ENCODE results near the gene SORCS1. TPM values are rescaled to one million over a fixed set of nuclear protein-coding genes. Genes with fewer than 3 reads are reported as not detected.
"Not testable (repeated sequence)": the region's sequence is repeated elsewhere in the genome, so short reads cannot be mapped to it uniquely, and the experiment has no call there.

SORCS1 gene
- total RNA-seq, 1 experiment from 2014 or later, result not detected

DNA sequence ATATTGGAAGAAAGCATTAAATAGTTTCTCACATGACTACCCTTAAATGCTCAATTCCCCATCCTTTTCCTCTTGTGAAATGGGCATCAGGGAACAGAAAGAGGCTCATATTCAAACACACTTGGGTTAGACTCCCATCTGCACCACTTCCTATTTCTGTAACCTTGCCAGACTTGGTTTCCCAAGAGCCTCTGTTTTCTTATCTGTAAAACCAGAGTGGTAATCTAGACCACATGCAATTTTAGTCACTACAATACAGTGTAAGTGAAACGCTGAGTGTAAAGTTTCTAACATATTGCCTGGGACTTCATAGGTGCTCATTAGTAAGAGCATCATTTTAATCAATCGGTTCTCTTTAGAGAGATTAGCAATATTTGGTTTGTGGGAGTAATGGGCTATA, 136.3 kb downstream of the SORCS1 start:
- Histone ChIP-seq H3K4me1 (no peaks in the 10 kb centered on the region), H3K4me3 (ENCODE audit: low read depth, low read length) (no peak overlapping the region), H3K36me3 (ENCODE audit: control insufficient read depth, insufficient read depth, low read length) (no peaks in the 10 kb centered on the region), H3K27me3 (replicated peaks; ENCODE audit: control insufficient read depth, insufficient read depth, low read length) (no peaks in the 10 kb centered on the region), H3K9me3 (no peaks in the 10 kb centered on the region)
- Mint-ChIP-seq H3K4me3 (ENCODE audit: unreplicated experiment) (no peak overlapping the region), H3K27ac (ENCODE audit: unreplicated experiment) (no peak overlapping the region), H3K9me3 (ENCODE audit: unreplicated experiment) (no peaks in the 10 kb centered on the region), H3K27me3 (ENCODE audit: insufficient read depth, unreplicated experiment) (peaks cover 3% of the 10 kb centered on the region), H3K4me1 (ENCODE audit: low read depth, unreplicated experiment) (no peaks in the 10 kb centered on the region), H3K36me3 (ENCODE audit: insufficient read depth, unreplicated experiment) (no peaks in the 10 kb centered on the region)
- intact Hi-C loops (cut with micrococcal nuclease; ENCODE audit: unreplicated experiment), result no loop called here
- ChIA-PET POLR2A (no interaction called here), CTCF (no interaction called here)
- DNase-seq, result no peak
- TF ChIP-seq, protein P1, sequence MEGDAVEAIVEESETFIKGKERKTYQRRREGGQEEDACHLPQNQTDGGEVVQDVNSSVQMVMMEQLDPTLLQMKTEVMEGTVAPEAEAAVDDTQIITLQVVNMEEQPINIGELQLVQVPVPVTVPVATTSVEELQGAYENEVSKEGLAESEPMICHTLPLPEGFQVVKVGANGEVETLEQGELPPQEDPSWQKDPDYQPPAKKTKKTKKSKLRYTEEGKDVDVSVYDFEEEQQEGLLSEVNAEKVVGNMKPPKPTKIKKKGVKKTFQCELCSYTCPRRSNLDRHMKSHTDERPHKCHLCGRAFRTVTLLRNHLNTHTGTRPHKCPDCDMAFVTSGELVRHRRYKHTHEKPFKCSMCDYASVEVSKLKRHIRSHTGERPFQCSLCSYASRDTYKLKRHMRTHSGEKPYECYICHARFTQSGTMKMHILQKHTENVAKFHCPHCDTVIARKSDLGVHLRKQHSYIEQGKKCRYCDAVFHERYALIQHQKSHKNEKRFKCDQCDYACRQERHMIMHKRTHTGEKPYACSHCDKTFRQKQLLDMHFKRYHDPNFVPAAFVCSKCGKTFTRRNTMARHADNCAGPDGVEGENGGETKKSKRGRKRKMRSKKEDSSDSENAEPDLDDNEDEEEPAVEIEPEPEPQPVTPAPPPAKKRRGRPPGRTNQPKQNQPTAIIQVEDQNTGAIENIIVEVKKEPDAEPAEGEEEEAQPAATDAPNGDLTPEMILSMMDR (IDR thresholded peaks at IDR 0.05; ENCODE audit: insufficient read depth in 1 of 2, low read depth in 1 of 2, low read length in 1 of 2, severe bottlenecking in 1 of 2, unreplicated experiment in 1 of 2), result no peak
- BruUV-seq (replicated peaks), result no TSS peak

DNA sequence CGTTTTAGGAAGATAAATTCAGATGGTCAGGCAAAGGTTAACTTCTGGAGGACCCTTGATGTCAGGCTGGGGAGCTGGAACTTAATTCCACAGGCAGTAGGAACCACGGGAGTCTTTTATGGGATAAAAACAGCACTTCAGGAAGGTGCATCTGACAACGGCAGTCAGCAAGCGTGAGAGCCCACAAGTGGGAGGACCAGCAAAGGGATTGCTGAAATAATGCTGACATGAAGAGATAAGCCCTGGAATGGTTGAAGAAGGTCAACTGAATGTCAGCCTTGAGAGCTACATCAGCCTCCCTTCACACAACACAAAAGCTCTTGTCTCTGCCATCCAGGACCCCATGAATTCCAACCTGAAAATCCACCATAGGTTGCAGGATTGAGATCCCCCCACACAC, 138.8 kb downstream of the SORCS1 start:
- Histone ChIP-seq H3K9me3 (no peaks in the 10 kb centered on the region), H3K27me3 (replicated peaks; ENCODE audit: control insufficient read depth, insufficient read depth, low read length) (no peaks in the 10 kb centered on the region), H3K4me3 (ENCODE audit: low read depth, low read length) (no peak overlapping the region), H3K36me3 (ENCODE audit: control insufficient read depth, insufficient read depth, low read length) (no peaks in the 10 kb centered on the region), H3K4me1 (no peaks in the 10 kb centered on the region)
- Mint-ChIP-seq H3K9me3 (ENCODE audit: unreplicated experiment) (no peaks in the 10 kb centered on the region), H3K27ac (ENCODE audit: unreplicated experiment) (no peak overlapping the region), H3K27me3 (ENCODE audit: insufficient read depth, unreplicated experiment) (peaks cover 3% of the 10 kb centered on the region), H3K4me1 (ENCODE audit: low read depth, unreplicated experiment) (no peaks in the 10 kb centered on the region), H3K36me3 (ENCODE audit: insufficient read depth, unreplicated experiment) (no peaks in the 10 kb centered on the region), H3K4me3 (ENCODE audit: unreplicated experiment) (no peak overlapping the region)
- DNase-seq, result no peak
- ChIA-PET CTCF (no interaction called here), POLR2A (no interaction called here)
- intact Hi-C loops (cut with micrococcal nuclease; ENCODE audit: unreplicated experiment), result no loop called here
- no TSS peak for BruUV-seq (replicated peaks)
- TF ChIP-seq, protein P1 (IDR thresholded peaks at IDR 0.05; ENCODE audit: insufficient read depth in 1 of 2, low read depth in 1 of 2, low read length in 1 of 2, severe bottlenecking in 1 of 2, unreplicated experiment in 1 of 2), result no peak

DNA sequence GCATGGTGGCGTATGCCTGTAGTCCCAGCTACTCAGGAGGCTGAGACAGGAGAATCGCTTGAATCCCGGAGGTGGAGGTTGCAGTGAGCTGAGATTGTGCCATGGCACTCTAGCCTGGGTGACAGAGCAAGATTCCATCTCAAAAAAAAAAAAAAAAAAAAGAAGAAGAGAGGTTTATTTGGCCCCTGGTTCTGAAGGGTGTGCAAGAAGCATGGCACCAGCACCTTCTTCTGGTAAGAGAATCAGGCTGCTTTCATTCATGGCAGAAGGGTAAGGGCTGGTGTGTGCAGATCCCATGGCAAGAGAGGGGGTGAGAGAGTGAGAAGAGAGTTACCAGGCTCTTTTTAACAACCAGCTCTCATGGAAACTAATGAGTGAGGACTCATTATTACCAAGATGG, 140.5 kb downstream of the SORCS1 start:
- H3K36me3 Mint-ChIP-seq (ENCODE audit: insufficient read depth, unreplicated experiment); H3K27ac Mint-ChIP-seq (ENCODE audit: unreplicated experiment); DNase-seq; H3K4me3 ChIP-seq (ENCODE audit: low read depth, low read length); H3K9me3 Mint-ChIP-seq (ENCODE audit: unreplicated experiment); H3K27me3 Mint-ChIP-seq (ENCODE audit: insufficient read depth, unreplicated experiment); H3K9me3 ChIP-seq; H3K4me3 Mint-ChIP-seq (ENCODE audit: unreplicated experiment); intact Hi-C loops (cut with micrococcal nuclease; ENCODE audit: unreplicated experiment); H3K4me1 Mint-ChIP-seq (ENCODE audit: low read depth, unreplicated experiment); H3K4me1 ChIP-seq; CTCF ChIA-PET; H3K27me3 ChIP-seq (replicated peaks; ENCODE audit: control insufficient read depth, insufficient read depth, low read length); BruUV-seq (replicated peaks); POLR2A ChIA-PET; H3K36me3 ChIP-seq (ENCODE audit: control insufficient read depth, insufficient read depth, low read length): not testable (repeated sequence)

Measured in Caco-2 (cell line).